Osteoblast (primary cell): Measurements from ENCODE around the gene EVA1B. TPM values are rescaled to one million over a fixed set of nuclear protein-coding genes. Genes with fewer than 3 reads are reported as not detected.

Experiments used
- DNase-seq: peaks from one replicate; pipeline ENCODE4 v3.0.0; 2011; ENCODE audit warnings: low spot score, mixed read lengths; ENCODE audit not compliant: insufficient read length; ENCODE audit errors: missing footprints
- H2AFZ ChIP-seq: 2 replicates; pipeline ENCODE4 v1.6.0; 2011; ENCODE audit warnings: mild to moderate bottlenecking, low read length
- H3K27ac ChIP-seq: 2 replicates; pipeline ENCODE4 v1.5.1; 2011; ENCODE audit warnings: mild to moderate bottlenecking, low read depth, low read length, moderate library complexity
- H3K27me3 ChIP-seq: 2 replicates; pipeline ENCODE4 v1.6.0; 2012; ENCODE audit warnings: mild to moderate bottlenecking, control low read depth, inconsistent platforms, low read length, moderate library complexity; ENCODE audit not compliant: insufficient read depth
- H3K36me3 ChIP-seq: 2 replicates; pipeline ENCODE4 v1.5.1; 2011; ENCODE audit warnings: mild to moderate bottlenecking, low read length, control low read depth, moderate library complexity; ENCODE audit not compliant: insufficient read depth
- H3K4me1 ChIP-seq: 2 replicates; pipeline ENCODE4 v1.5.1; 2011; ENCODE audit warnings: mild to moderate bottlenecking, low read length, control low read depth, moderate library complexity; ENCODE audit not compliant: insufficient read depth
- H3K4me2 ChIP-seq: 2 replicates; pipeline ENCODE4 v1.6.0; 2011; ENCODE audit warnings: mild to moderate bottlenecking, low read length; ENCODE audit not compliant: insufficient read depth
- H3K4me3 ChIP-seq: fragments of 200-600 bp; sonication (generic); 3 replicates; pipeline ENCODE4 v1.5.1; 2012; ENCODE audit warnings: mild to moderate bottlenecking, low read length, inconsistent platforms; ENCODE audit not compliant: insufficient read depth
- H3K79me2 ChIP-seq: 2 replicates; pipeline ENCODE4 v1.6.0; 2012; ENCODE audit warnings: mild to moderate bottlenecking, low read length, control low read depth, inconsistent platforms; ENCODE audit not compliant: insufficient read depth
- H3K9me3 ChIP-seq: 2 replicates; pipeline ENCODE4 v1.5.1; 2011; ENCODE audit warnings: low read depth, low read length, control low read depth
- H4K20me1 ChIP-seq: 2 replicates; pipeline ENCODE4 v1.6.0; 2012; ENCODE audit warnings: mild to moderate bottlenecking, low read length, control low read depth; ENCODE audit not compliant: insufficient read depth
- total RNA-seq: library from RNA; depleted of rRNA; stranded (reverse); fragments of >200 nt; gene quantifications from 2 replicates; pipeline ENCODE4 v1.2.3, GENCODE V29; 2012
- TF ChIP-seq, protein P1 (sequence below): IDR thresholded peaks from 2 replicates; pipeline ENCODE4 v1.5.1; 2011; ENCODE audit warnings: mild to moderate bottlenecking, low read depth, low read length, moderate library complexity; ENCODE audit errors: extremely low read depth

Gene EVA1B
- total RNA-seq, 1 donor: 135 TPM

DNA sequence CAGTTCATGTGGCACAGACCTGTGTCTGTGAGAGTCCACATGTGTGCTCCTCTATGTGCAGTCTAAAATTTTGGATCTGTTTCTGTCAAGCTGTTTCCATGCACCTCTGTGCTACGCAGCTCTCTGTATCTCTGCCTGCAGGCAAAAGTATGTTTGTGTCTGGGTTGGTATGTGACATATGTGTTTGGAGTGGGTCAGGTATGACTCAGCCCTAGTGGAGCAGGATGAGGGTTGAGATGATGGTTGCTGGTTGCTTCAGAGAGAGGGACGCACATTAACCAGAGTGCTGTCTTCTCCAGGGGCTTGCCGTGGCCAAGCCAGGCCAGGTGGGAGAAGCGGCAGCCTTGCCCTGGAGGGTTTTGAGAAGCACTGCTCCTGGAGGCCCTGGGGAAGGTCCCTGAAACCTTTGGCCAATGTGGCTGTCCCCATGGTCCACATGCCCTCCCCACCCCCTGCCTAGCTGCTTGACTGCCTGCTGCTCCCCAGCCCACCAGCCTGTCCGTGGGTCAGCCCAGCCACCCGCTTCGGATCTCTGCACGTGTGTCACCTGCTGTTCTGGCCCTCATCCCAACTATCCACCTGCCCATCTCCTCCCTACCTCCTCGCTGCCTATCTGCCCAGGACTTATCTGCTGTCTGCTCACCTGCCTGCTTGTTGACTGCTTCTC is 4.1 kb upstream of the EVA1B start:
- no peaks in the 10 kb centered on the region for H3K9me3 ChIP-seq
- peak; percentile 89 for DNase-seq
- no peaks in the 10 kb centered on the region for H3K27me3 ChIP-seq
- H3K27ac ChIP-seq: no peak overlapping the region
- no peaks in the 10 kb centered on the region for H3K36me3 ChIP-seq
- no peak overlapping the region for H3K4me3 ChIP-seq
- H2AFZ ChIP-seq: no peak overlapping the region
- H3K4me2 ChIP-seq: no peak overlapping the region
- H3K79me2 ChIP-seq: no peaks in the 10 kb centered on the region
- peaks cover 4% of the 10 kb centered on the region for H3K4me1 ChIP-seq
- no peaks in the 10 kb centered on the region for H4K20me1 ChIP-seq
- TF ChIP-seq, protein P1, sequence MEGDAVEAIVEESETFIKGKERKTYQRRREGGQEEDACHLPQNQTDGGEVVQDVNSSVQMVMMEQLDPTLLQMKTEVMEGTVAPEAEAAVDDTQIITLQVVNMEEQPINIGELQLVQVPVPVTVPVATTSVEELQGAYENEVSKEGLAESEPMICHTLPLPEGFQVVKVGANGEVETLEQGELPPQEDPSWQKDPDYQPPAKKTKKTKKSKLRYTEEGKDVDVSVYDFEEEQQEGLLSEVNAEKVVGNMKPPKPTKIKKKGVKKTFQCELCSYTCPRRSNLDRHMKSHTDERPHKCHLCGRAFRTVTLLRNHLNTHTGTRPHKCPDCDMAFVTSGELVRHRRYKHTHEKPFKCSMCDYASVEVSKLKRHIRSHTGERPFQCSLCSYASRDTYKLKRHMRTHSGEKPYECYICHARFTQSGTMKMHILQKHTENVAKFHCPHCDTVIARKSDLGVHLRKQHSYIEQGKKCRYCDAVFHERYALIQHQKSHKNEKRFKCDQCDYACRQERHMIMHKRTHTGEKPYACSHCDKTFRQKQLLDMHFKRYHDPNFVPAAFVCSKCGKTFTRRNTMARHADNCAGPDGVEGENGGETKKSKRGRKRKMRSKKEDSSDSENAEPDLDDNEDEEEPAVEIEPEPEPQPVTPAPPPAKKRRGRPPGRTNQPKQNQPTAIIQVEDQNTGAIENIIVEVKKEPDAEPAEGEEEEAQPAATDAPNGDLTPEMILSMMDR: no peak

- H3K27ac ChIP-seq: no peak overlapping the region
- H4K20me1 ChIP-seq: peaks cover 7% of the 10 kb centered on the region
- peaks cover 6% of the 10 kb centered on the region for H3K36me3 ChIP-seq
- H3K9me3 ChIP-seq: no peaks in the 10 kb centered on the region
- H3K4me1 ChIP-seq: peaks cover 12% of the 10 kb centered on the region
- no peak overlapping the region for H2AFZ ChIP-seq
- no peak overlapping the region for H3K4me2 ChIP-seq
- H3K4me3 ChIP-seq: no peak overlapping the region
- no peaks in the 10 kb centered on the region for H3K27me3 ChIP-seq
- peaks cover 9% of the 10 kb centered on the region for H3K79me2 ChIP-seq
- TF ChIP-seq, protein P1: no peak
- no peak for DNase-seq
These were observed 3.1 kb upstream of the EVA1B start for GRCh38 chr1:36326499-36326898.

GRCh38 chr1:36324353-36324703 is 883 bp upstream of the EVA1B start:
- peaks cover 10% of the 10 kb centered on the region for H3K79me2 ChIP-seq
- TF ChIP-seq, protein P1: no peak
- H3K4me2 ChIP-seq: no peak overlapping the region
- H3K36me3 ChIP-seq: peaks cover 8% of the 10 kb centered on the region
- H3K27me3 ChIP-seq: no peaks in the 10 kb centered on the region
- H3K9me3 ChIP-seq: no peaks in the 10 kb centered on the region
- DNase-seq: no peak
- peaks cover 16% of the 10 kb centered on the region for H3K4me1 ChIP-seq
- peaks cover 8% of the 10 kb centered on the region for H4K20me1 ChIP-seq
- H3K4me3 ChIP-seq: no peak overlapping the region
- H3K27ac ChIP-seq: no peak overlapping the region
- no peak overlapping the region for H2AFZ ChIP-seq

DNA sequence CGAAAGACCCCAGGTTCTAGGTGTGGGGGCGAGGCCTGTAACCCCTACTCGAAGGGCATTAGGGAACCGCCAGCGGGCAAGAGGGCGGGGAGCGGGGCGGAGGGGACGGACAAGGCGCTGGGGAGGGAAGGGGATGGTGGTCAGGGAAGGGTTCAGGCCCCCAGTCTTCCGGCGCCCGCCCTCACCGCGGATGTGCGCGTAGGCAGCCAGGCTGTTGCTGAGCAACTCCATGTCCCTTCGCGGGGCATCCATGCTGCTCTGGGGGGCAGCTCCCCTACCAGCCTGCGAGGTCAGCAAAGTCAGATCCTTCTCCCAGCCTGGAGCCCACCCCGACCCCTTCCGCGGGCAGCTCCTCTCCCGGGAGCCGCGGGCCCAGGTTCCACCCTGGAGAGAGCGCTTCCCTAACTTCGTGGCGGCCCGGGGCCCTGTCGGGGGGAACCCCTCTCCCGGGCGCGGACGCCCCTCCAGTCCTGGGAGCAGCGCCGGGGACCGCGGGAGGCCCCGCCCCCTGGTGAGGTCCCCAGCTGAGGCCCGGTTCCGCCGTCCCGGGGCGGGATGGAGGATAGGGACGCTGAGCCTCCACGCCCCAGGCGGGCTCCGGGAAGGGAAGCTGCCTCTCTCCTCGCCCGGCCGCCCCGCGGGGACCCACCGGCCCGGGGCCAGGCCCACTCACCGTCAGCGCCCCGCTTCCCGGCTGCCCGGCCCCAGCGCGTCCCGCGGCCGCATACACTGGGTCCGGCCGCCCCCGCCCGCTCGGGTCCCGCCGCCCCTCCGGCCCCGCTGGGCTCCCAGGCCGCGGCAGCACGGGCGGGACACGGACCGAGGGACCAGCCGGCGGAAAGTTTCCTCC is 434 bp downstream of the EVA1B start:
- peak overlapping the region; percentile 42 for H3K27ac ChIP-seq
- peak overlapping the region; percentile 85 for H3K4me3 ChIP-seq
- TF ChIP-seq, protein P1: no peak
- peaks cover 8% of the 10 kb centered on the region for H3K36me3 ChIP-seq
- peak; percentile 97 for DNase-seq
- H3K4me1 ChIP-seq: peaks cover 16% of the 10 kb centered on the region
- H3K27me3 ChIP-seq: no peaks in the 10 kb centered on the region
- H3K9me3 ChIP-seq: no peaks in the 10 kb centered on the region
- H4K20me1 ChIP-seq: peaks cover 8% of the 10 kb centered on the region
- H3K4me2 ChIP-seq: peak overlapping the region; percentile 71
- peak overlapping the region; percentile 29 for H2AFZ ChIP-seq
- peaks cover 10% of the 10 kb centered on the region for H3K79me2 ChIP-seq
